Gastroesophageal sphincter (tissue), 4 donors: Measurements from ENCODE around the gene WASF1. TPM values are rescaled to one million over a fixed set of nuclear protein-coding genes. Genes with fewer than 3 reads are reported as not detected.
A peak's percentile ranks its signal among the peaks of the same experiment; 100 is the strongest.

ENCODE experiments used
- ATAC-seq: fragments of 150-250 bp; one replicate; pipeline ENCODE4 v1.9.1; 2016; ENCODE audit warnings: mild to moderate bottlenecking, moderate library complexity
- H3K27ac ChIP-seq, 4 donors: fragments of 200-600 bp; sonication (generic) in 3 of 4; 1 replicate in 3 of 4; 2 replicates in 1 of 4; pipeline ENCODE4 v1.5.1; 2016 to 2019
- H3K27me3 ChIP-seq: fragments of 200-600 bp; sonication (generic); one replicate; pipeline ENCODE4 v1.5.1; 2019
- H3K36me3 ChIP-seq, 2 donors: fragments of 200-600 bp; sonication (generic); one replicate each; pipeline ENCODE4 v1.5.1; 2019; ENCODE audit warnings: control low read depth in 1 of 2
- H3K4me1 ChIP-seq, 3 donors: fragments of 200-600 bp; sonication (generic); 1 replicate in 2 of 3; 2 replicates in 1 of 3; pipeline ENCODE4 v1.5.1; 2016 to 2019; ENCODE audit warnings: control low read depth in 2 of 3
- H3K4me3 ChIP-seq, 2 donors: fragments of 200-600 bp; sonication (generic); one replicate each; pipeline ENCODE4 v1.5.1; 2019; ENCODE audit warnings: mild to moderate bottlenecking in 1 of 2, moderate library complexity in 1 of 2
- H3K9me3 ChIP-seq, 3 donors: fragments of 200-600 bp; sonication (generic); one replicate each; pipeline ENCODE4 v1.5.1; 2017 to 2019; ENCODE audit warnings: control low read depth in 2 of 3
- EP300 ChIP-seq: sonication (generic); formaldehyde crosslinking; IDR thresholded peaks from one replicate; pipeline ENCODE4 v1.6.1; 2017; ENCODE audit warnings: antibody characterized with exemption, mild to moderate bottlenecking
- POLR2A ChIP-seq, 2 donors: fragments of 450-650 bp; IDR thresholded peaks; one replicate each; pipeline ENCODE4 v1.6.1; 2017; ENCODE audit warnings: antibody characterized with exemption in 2 of 2, mild to moderate bottlenecking in 2 of 2, moderate library complexity in 1 of 2
- POLR2AphosphoS5 ChIP-seq: sonication (generic); formaldehyde crosslinking; IDR thresholded peaks from one replicate; pipeline ENCODE4 v1.6.1; 2017; ENCODE audit warnings: antibody characterized with exemption
- WGBS, 2 donors: methylation state at CpG; one replicate each; pipeline ENCODE4 v1.1.5; 2018; ENCODE audit warnings: low coverage in 1 of 2; 5-methylcytosine and 5-hydroxymethylcytosine counted together
- total RNA-seq, 4 donors: library from RNA; depleted of rRNA; stranded (reverse); fragments of >200 nt; gene quantifications; one replicate each; pipeline ENCODE4 v1.1.0, GENCODE V29; 2016
- TF ChIP-seq, protein P1 (sequence below), 4 experiments: fragments of 200-600 bp in 2 of 4; fragments of 450-650 bp in 2 of 4; sonication (generic) in 1 of 4; IDR thresholded peaks; one replicate each; pipeline ENCODE4 v1.5.1; 2017 to 2019; ENCODE audit warnings: antibody characterized with exemption in 4 of 4, mild to moderate bottlenecking in 2 of 4, moderate library complexity in 2 of 4

Gene WASF1
- total RNA-seq, 4 donors from 2014 or later, result 11.8 to 27.7 (median 24.5) TPM

DNA sequence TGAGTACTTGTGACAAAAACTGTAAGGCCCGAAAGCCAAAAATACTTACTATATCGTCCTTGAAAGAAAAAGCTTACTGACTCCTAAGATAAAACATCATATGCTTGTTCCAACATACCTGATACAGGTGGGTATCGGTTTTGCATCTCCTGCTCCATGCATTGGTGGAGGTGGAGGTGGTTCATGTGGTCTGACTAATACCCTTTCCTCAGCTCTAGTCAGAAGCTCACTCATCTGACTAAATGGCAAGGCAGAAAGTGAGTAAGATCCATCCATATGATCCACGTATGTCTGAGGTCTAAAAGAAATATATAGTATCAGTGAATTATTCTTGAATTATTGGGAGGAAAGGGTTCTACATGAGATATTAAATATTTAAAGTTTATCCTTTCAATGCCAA lies 76.2 kb downstream of the WASF1 start:
- peaks cover 0 to 62% of the 10 kb centered on the region in 2 donors for H3K36me3 ChIP-seq
- no peak for ATAC-seq

GRCh38 chr6:110102411-110102810 lies 77.1 kb downstream of the WASF1 start:
- no peak for ATAC-seq
- Histone ChIP-seq H3K27ac (no peak overlapping the region), H3K36me3 (peaks cover 0 to 60% of the 10 kb centered on the region in 2 donors), H3K27me3 (no peaks in the 10 kb centered on the region), H3K4me1 (peaks cover 0 to 3% (median under 1%) of the 10 kb centered on the region in 3 donors), H3K9me3 (no peaks in the 10 kb centered on the region), H3K4me3 (no peak overlapping the region)
- no peak for TF ChIP-seq EP300
- no peak for TF ChIP-seq POLR2A (IDR thresholded peaks at IDR 0.05)
- no peak for TF ChIP-seq POLR2AphosphoS5
- TF ChIP-seq, protein P1, sequence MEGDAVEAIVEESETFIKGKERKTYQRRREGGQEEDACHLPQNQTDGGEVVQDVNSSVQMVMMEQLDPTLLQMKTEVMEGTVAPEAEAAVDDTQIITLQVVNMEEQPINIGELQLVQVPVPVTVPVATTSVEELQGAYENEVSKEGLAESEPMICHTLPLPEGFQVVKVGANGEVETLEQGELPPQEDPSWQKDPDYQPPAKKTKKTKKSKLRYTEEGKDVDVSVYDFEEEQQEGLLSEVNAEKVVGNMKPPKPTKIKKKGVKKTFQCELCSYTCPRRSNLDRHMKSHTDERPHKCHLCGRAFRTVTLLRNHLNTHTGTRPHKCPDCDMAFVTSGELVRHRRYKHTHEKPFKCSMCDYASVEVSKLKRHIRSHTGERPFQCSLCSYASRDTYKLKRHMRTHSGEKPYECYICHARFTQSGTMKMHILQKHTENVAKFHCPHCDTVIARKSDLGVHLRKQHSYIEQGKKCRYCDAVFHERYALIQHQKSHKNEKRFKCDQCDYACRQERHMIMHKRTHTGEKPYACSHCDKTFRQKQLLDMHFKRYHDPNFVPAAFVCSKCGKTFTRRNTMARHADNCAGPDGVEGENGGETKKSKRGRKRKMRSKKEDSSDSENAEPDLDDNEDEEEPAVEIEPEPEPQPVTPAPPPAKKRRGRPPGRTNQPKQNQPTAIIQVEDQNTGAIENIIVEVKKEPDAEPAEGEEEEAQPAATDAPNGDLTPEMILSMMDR (IDR thresholded peaks at IDR 0.05), result no peak

More for the DNA sequence above, 76.2 kb downstream of the WASF1 start:
- Histone ChIP-seq H3K27ac (no peak overlapping the region), H3K27me3 (no peaks in the 10 kb centered on the region), H3K9me3 (no peaks in the 10 kb centered on the region), H3K4me1 (no peaks in the 10 kb centered on the region), H3K4me3 (no peak overlapping the region)
- WGBS, 2 donors, result 83 to 100% methylated on average over 2 to 4 of the region's 4 CpGs
- no peak for TF ChIP-seq POLR2AphosphoS5
- TF ChIP-seq POLR2A (IDR thresholded peaks at IDR 0.05), result no peak
- TF ChIP-seq, protein P1 (IDR thresholded peaks at IDR 0.05), result no peak
- TF ChIP-seq EP300, result no peak

DNA sequence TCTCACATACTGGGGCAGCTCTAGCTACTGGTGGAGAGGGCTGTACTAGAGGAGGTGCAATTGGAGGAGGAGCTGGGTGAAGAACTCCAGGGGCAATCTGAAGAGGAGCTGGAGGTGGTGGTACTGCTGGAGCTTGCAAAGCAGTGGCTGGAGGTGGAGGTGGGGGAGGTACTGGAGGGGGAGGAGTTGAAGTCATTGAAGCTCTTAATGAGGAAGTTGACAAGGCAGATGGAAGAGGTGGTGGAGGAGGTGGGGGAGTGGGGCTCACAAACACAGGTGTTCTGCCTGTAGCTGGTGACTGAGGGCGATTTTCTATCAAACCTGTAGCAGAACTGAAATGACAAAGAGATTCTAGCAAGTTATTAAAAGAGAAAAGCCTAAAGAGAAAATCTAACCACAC lies 77.6 kb downstream of the WASF1 start:
- 56 to 67% methylated on average over 1 of the region's 1 CpG for WGBS, 2 donors
- TF ChIP-seq POLR2AphosphoS5, result no peak
- TF ChIP-seq POLR2A (IDR thresholded peaks at IDR 0.05), result no peak
- TF ChIP-seq, protein P1 (IDR thresholded peaks at IDR 0.05), result no peak
- TF ChIP-seq EP300, result no peak

GRCh38 chr6:110098511-110099116 lies 80.9 kb downstream of the WASF1 start:
- Histone ChIP-seq H3K9me3 (no peaks in the 10 kb centered on the region), H3K4me1 (peaks cover 0 to 21% (median 6%) of the 10 kb centered on the region in 3 donors), H3K36me3 (peaks cover 0 to 38% of the 10 kb centered on the region in 2 donors), H3K27ac (no peak overlapping the region), H3K4me3 (no peak overlapping the region), H3K27me3 (no peaks in the 10 kb centered on the region)
- ATAC-seq, result no peak
- TF ChIP-seq, protein P1 (IDR thresholded peaks at IDR 0.05), result no peak
- TF ChIP-seq POLR2AphosphoS5 (no peak), EP300 (no peak), POLR2A (IDR thresholded peaks at IDR 0.05) (no peak)
- 90 to 97% methylated on average over 7 of the region's 7 CpGs for WGBS, 2 donors

More for the DNA sequence above, 77.6 kb downstream of the WASF1 start:
- peaks cover 0 to 8% (median 6%) of the 10 kb centered on the region in 3 donors for H3K4me1 ChIP-seq
- peak; percentile 14 for ATAC-seq
- no peak overlapping the region for H3K27ac ChIP-seq
- H3K27me3 ChIP-seq, result no peaks in the 10 kb centered on the region
- no peaks in the 10 kb centered on the region for H3K9me3 ChIP-seq
- H3K4me3 ChIP-seq, result no peak overlapping the region
- peaks cover 0 to 60% of the 10 kb centered on the region in 2 donors for H3K36me3 ChIP-seq

DNA sequence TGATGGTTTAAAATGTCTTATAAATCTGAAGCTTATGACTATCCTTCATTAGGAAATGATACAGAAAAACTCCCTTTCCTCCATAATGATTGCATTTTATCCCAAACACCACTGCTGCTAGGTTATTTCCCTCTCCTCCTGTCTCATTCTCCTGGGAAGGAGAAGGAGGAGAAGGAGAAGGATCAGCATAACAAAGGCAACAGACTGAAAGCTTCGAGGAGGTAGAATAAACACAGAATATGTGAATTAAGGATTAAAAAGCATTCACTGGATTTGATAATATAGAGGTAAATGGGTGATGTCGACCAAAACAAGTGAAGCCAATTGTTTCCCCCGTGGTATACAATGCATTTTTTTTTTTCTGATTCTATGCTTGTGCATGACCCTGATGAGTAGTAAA lies 82.0 kb downstream of the WASF1 start:
- TF ChIP-seq, protein P1 (IDR thresholded peaks at IDR 0.05), result no peak
- no peak for TF ChIP-seq EP300
- no peak for TF ChIP-seq POLR2AphosphoS5
- TF ChIP-seq POLR2A (IDR thresholded peaks at IDR 0.05), result no peak
- Histone ChIP-seq H3K9me3 (no peaks in the 10 kb centered on the region), H3K27ac (peak overlapping the region; percentile 9 to 52 (median 36)), H3K4me3 (no peak overlapping the region), H3K27me3 (no peaks in the 10 kb centered on the region), H3K36me3 (peaks cover 0 to 28% of the 10 kb centered on the region in 2 donors), H3K4me1 (peaks cover 0 to 21% (median 6%) of the 10 kb centered on the region in 3 donors)
- 30 to 40% methylated on average over 3 of the region's 3 CpGs for WGBS, 2 donors
- ATAC-seq, result no peak
